ENCODE measurements around the gene AP3M1.

The AP3M1 gene

GRCh38 chr10:74099836-74100235 lies 50.8 kb downstream of the AP3M1 start:
- intact Hi-C loops (cut with DNase I; ENCODE audit: low total_unique reads): no loop called here
- Histone ChIP-seq H3K4me1 (no peaks in the 10 kb centered on the region), H3K27ac (no peak overlapping the region), H3K9me3 (no peaks in the 10 kb centered on the region), H3K4me3 (no peak overlapping the region), H3K36me3 (peaks cover 83 to 96% (median 88%) of the 10 kb centered on the region in 3 donors), H3K27me3 (no peaks in the 10 kb centered on the region)
- no peak for TF ChIP-seq CTCF (IDR thresholded peaks at IDR 0.05)
- no peak for DNase-seq

GRCh38 chr10:74099420-74099819 lies 51.2 kb downstream of the AP3M1 start:
- DNase-seq: no peak
- H3K4me3 ChIP-seq: no peak overlapping the region
- H3K9me3 ChIP-seq: no peaks in the 10 kb centered on the region
- H3K36me3 ChIP-seq: peaks cover 83 to 96% (median 88%) of the 10 kb centered on the region in 3 donors
- no peak overlapping the region for H3K27ac ChIP-seq
- H3K27me3 ChIP-seq: no peaks in the 10 kb centered on the region
- intact Hi-C loops (cut with DNase I; ENCODE audit: low total_unique reads): no loop called here
- TF ChIP-seq CTCF (IDR thresholded peaks at IDR 0.05): no peak
- H3K4me1 ChIP-seq: no peaks in the 10 kb centered on the region

DNA sequence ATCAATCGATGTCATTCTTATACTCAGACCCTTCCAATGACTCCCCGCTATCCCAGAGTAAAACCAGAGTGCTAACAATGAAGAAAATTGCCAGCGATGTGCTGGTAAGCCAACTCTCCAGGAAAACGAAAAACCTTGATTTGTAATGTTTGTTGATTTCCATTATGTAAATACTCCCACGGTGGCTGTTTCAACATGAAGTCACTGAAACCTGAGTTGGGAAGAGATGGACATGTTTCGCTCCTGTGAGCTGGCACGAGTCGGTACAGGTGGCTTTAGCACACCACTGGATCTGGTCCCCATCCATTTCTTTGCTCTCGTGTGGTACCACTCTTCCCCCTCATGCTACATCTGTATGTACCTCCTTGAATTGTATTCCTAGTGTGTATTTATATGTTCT lies 52.9 kb downstream of the AP3M1 start:
- Histone ChIP-seq H3K9me3 (no peaks in the 10 kb centered on the region), H3K4me1 (no peaks in the 10 kb centered on the region), H3K27me3 (no peaks in the 10 kb centered on the region), H3K27ac (no peak overlapping the region), H3K4me3 (no peak overlapping the region), H3K36me3 (peaks cover 74 to 98% (median 89%) of the 10 kb centered on the region in 3 donors)
- no peak for TF ChIP-seq CTCF (IDR thresholded peaks at IDR 0.05)
- intact Hi-C loops (cut with DNase I; ENCODE audit: low total_unique reads): no loop called here
- DNase-seq: no peak

DNA sequence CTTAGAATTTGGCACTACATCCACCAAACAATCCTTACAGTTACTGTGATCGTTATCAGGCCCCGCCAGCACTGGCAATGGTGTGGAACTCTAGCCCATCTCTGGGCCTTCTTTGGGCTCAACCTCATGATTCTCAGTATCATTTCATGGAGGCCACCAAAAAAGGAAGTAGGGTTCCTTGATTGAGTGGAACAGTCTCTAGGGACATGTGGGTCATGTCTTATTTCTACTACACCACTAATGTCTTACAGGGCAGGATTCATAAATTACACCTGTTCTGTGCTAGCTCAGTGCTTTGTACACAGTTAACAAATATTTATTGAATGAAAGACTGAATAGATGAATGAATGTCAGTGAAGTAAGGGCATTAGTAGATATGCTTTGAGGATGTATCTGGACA lies 53.9 kb downstream of the AP3M1 start:
- Histone ChIP-seq H3K4me1 (no peaks in the 10 kb centered on the region), H3K27me3 (no peaks in the 10 kb centered on the region), H3K9me3 (no peaks in the 10 kb centered on the region), H3K36me3 (peaks cover 64 to 97% (median 90%) of the 10 kb centered on the region in 3 donors), H3K4me3 (no peak overlapping the region), H3K27ac (no peak overlapping the region)
- DNase-seq: no peak
- TF ChIP-seq CTCF (IDR thresholded peaks at IDR 0.05): no peak
- intact Hi-C loops (cut with DNase I; ENCODE audit: low total_unique reads): no loop called here

DNA sequence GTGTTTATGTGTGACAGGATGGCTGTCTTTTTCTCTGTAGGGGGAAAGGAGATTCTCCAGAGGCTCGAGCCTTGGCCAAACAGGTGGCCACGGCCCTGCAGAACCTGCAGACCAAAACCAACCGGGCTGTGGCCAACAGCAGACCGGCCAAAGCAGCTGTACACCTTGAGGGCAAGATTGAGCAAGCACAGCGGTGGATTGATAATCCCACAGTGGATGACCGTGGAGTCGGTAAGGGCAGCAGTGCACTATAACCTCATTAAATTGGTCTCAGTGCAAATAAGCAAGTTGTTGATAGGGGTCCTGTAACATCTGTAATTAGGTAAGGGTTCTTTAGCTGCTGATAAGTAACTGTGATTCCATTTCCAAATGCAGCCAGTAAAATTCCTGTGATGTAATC lies 56.4 kb downstream of the AP3M1 start:
- Histone ChIP-seq H3K36me3 (peaks cover 61 to 96% (median 84%) of the 10 kb centered on the region in 3 donors), H3K4me1 (peaks cover 0 to 7% (median 0%) of the 10 kb centered on the region in 4 donors), H3K27ac (no peak overlapping the region), H3K9me3 (no peaks in the 10 kb centered on the region), H3K27me3 (no peaks in the 10 kb centered on the region), H3K4me3 (no peak overlapping the region)
- no peak for TF ChIP-seq CTCF (IDR thresholded peaks at IDR 0.05)
- DNase-seq: no peak
- intact Hi-C loops (cut with DNase I; ENCODE audit: low total_unique reads): no loop called here
